Measurements from ENCODE around the gene DGAT2.

The DGAT2 gene

DNA sequence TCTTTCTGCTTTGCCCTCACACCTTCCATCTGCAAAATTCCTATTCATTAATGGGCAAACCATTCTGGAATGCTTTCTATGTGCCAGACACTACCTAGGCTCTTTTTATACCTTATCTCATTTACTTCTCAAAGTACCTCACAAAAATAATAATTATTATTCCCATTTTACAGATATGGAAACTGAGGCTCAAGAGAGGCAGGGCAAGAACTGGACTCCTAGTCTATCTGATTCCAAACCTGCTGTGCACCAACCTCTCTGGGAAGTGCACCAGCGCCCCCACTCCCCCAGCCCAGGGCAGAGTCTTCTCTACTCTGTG lies 826 bp upstream of the DGAT2 start:
- peak overlapping the region; percentile 86 for H3K27ac ChIP-seq
- TF ChIP-seq, protein P1, sequence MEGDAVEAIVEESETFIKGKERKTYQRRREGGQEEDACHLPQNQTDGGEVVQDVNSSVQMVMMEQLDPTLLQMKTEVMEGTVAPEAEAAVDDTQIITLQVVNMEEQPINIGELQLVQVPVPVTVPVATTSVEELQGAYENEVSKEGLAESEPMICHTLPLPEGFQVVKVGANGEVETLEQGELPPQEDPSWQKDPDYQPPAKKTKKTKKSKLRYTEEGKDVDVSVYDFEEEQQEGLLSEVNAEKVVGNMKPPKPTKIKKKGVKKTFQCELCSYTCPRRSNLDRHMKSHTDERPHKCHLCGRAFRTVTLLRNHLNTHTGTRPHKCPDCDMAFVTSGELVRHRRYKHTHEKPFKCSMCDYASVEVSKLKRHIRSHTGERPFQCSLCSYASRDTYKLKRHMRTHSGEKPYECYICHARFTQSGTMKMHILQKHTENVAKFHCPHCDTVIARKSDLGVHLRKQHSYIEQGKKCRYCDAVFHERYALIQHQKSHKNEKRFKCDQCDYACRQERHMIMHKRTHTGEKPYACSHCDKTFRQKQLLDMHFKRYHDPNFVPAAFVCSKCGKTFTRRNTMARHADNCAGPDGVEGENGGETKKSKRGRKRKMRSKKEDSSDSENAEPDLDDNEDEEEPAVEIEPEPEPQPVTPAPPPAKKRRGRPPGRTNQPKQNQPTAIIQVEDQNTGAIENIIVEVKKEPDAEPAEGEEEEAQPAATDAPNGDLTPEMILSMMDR (conservative IDR thresholded peaks at IDR 0.05), result no peak
- no peak for TF ChIP-seq ZFX (IDR thresholded peaks at IDR 0.05)

DNA sequence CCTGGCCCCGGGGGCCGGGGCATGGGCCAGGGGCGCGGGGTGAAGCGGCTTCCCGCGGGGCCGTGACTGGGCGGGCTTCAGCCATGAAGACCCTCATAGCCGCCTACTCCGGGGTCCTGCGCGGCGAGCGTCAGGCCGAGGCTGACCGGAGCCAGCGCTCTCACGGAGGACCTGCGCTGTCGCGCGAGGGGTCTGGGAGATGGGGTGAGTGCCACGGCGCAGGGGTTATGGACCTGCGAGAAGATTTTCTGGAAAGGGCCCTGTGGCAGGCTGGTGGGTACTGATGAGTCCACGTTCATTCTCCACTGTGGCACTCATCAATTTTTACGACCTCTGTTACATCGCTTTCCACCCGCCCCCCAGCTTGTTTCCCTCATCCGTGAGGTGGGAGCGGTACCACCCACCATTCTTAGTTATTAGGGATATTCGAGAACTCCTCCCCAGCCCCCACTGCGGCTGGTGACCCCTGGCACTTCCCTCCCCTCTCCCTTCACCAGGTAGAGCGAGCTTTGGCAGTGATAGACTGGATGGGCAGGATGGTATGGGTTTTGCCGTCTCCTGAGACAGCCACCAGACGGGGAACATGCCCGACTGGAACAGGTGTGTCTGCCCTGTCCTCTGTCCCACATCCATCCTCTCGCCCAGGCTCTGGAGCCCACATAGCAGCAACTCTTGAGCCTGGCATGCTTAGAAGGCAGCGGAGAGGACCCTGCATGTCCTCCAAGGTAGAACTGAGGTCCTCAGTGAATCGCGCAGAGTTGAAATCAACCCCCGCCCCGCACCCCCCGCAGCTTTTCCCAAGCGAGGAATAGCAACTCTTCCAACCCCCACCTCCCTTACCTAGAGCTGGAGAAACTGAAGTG lies 562 bp downstream of the DGAT2 start:
- H3K27ac ChIP-seq, result peak overlapping the region; percentile 86
- no peak for TF ChIP-seq ZFX (IDR thresholded peaks at IDR 0.05)
- TF ChIP-seq, protein P1 (conservative IDR thresholded peaks at IDR 0.05), result no peak

DNA sequence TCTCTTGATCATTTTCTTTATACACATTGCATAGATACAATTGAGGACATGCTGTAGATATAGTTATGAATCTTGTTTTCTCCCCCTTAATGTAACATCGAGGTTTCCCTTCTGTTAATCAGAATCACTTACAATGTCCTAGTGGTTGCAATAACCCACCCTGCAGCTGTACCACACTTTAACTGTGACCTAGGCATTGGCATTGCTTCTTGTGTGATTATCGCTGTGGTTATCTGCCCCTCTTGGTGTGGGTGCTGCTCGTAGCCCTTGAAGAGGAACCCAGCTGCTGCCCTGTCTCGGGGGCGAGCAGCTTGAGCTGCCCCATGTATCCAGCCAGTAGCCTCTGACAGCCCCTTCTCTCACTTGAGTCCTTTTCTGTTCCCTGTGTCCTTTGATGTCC lies 1.5 kb downstream of the DGAT2 start:
- no peak overlapping the region for H3K27ac ChIP-seq
- TF ChIP-seq, protein P1 (conservative IDR thresholded peaks at IDR 0.05), result no peak
- TF ChIP-seq ZFX (IDR thresholded peaks at IDR 0.05), result no peak

DNA sequence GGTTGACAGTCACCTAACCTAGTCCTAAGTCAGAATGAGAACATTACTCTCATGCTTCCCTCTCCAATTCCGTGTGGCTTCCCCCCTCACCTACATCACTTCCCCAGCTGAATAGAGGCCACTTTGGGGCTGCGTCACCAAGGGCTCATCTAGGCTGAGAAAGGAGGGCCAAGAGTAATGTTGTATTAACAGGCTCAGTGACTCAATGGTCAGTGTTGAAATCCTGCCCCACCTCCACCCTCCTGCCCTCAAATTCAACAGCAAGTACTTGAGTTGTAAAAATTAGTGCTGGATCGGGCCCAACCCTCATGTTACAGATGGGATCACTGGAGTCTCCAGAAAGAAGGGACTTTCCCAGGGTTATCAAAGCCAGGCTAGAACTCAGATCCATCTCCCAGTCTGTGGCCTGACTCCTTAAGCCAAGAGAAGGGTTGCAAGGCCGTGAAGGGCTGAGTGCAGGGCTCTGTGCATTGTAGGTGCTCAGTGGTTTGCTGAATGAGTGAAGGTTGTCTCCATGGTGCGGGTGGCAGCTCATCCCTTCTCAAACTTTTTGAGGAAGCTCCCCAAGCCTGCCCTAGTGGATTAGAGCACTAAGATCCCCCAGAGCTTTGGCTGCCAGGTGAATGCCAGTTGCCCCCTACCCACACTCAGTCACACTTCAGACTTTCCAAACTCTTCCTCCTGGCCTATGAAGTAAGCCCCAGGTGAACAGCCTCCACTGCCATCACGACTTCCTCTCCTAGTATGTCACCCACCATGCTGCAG lies 3.2 kb downstream of the DGAT2 start:
- H3K27ac ChIP-seq, result no peak overlapping the region
- TF ChIP-seq ZFX (IDR thresholded peaks at IDR 0.05), result no peak
- TF ChIP-seq, protein P1 (conservative IDR thresholded peaks at IDR 0.05), result no peak

DNA sequence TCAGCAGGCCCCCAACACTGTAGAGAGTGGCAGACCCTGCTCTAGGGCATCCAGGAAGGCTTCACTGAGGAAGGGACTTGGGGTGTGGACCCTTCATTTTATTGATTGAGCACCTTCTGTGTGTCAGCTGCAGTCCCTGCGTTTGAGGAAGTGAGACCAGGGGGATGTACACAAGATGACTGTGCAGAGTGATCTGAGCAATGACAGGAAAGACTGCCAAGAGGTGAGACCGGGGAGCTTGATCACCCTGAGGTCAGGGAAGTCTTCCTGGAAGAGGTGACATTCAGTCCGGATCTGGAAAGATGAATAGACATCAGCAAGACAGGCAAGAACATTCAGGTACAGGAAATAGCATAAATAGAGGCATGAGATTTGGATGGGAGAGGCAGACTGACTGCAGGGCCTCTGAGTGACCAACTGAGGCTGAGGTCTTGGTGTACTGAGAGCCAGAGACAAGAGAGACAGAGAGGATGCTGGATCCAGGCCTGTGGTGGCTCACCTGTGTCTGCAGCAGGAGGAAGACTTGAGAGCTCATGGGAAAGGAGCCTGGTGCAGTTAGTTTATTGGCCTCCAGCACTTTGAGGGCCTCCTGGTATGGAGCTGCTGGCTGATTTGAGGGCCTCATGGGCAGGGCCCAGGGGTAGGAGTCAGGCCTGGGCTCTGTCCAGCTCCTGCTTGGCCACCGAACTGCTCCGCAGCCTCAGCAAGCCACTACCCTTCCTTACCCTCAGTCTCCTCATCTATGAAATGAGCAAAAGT lies 5.2 kb downstream of the DGAT2 start:
- peak overlapping the region; percentile 4; the same call in 1 of the 2 replicates for H3K27ac ChIP-seq

GRCh38 chr11:75775056-75775455 lies 6.5 kb downstream of the DGAT2 start:
- H3K27ac ChIP-seq, result no peak overlapping the region
- TF ChIP-seq, protein P1 (conservative IDR thresholded peaks at IDR 0.05), result no peak
- TF ChIP-seq ZFX (IDR thresholded peaks at IDR 0.05), result no peak

More for the DNA sequence above, 5.2 kb downstream of the DGAT2 start:
- no peak for TF ChIP-seq ZFX (IDR thresholded peaks at IDR 0.05)
- TF ChIP-seq, protein P1 (conservative IDR thresholded peaks at IDR 0.05), result no peak

All from C4-2B (cell line).